Gastrocnemius medialis (tissue), 4 donors: ENCODE data around the gene RPL9.

ENCODE experiments used
- POLR2A ChIP-seq, 2 donors: fragments of 450-650 bp; IDR thresholded peaks; one replicate each; pipeline ENCODE4 v1.6.1; 2017; ENCODE audit warnings: antibody characterized with exemption in 2 of 2, mild to moderate bottlenecking in 2 of 2, moderate library complexity in 2 of 2
- TF ChIP-seq, protein P1 (sequence below), 5 experiments: fragments of 450-650 bp in 3 of 5; fragments of 200-600 bp in 2 of 5; sonication (generic) in 2 of 5; IDR thresholded peaks in 4 of 5; conservative IDR thresholded peaks in 1 of 5; 1 replicate in 4 of 5; 2 replicates in 1 of 5; pipeline ENCODE4 v1.5.1; 2016 to 2019; ENCODE audit warnings: antibody characterized with exemption in 5 of 5, mild to moderate bottlenecking in 3 of 5, moderate library complexity in 3 of 5

DNA sequence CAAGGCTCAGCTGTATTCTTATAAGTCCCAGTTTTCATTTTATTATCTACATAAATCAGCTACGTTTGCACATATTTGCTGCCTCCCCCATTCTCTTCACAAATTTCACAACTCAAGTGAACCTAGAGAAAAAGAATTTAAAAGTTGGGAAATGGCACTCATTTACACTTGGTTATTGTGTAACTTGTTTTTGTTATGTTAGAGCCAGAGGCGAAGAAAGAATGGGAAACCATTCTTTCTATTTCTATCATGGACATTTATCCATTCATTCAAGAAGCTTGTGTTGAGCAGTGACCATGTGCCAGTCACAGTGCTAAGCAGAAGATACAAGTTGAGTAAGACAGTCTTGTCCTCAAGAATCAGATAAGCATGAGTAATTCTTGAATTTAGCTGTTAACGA, 13.7 kb upstream of the RPL9 start:
- TF ChIP-seq, protein P1, sequence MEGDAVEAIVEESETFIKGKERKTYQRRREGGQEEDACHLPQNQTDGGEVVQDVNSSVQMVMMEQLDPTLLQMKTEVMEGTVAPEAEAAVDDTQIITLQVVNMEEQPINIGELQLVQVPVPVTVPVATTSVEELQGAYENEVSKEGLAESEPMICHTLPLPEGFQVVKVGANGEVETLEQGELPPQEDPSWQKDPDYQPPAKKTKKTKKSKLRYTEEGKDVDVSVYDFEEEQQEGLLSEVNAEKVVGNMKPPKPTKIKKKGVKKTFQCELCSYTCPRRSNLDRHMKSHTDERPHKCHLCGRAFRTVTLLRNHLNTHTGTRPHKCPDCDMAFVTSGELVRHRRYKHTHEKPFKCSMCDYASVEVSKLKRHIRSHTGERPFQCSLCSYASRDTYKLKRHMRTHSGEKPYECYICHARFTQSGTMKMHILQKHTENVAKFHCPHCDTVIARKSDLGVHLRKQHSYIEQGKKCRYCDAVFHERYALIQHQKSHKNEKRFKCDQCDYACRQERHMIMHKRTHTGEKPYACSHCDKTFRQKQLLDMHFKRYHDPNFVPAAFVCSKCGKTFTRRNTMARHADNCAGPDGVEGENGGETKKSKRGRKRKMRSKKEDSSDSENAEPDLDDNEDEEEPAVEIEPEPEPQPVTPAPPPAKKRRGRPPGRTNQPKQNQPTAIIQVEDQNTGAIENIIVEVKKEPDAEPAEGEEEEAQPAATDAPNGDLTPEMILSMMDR (IDR thresholded peaks at IDR 0.05 in 4 of 5, conservative IDR thresholded peaks at IDR 0.05 in 1 of 5): no peak
- no peak for TF ChIP-seq POLR2A (IDR thresholded peaks at IDR 0.05)
